GM18511 (cell line): ENCODE measurements around the gene GRM8.

Experiments used
- ATAC-seq: cut with Tn5 transposase; IDR thresholded peaks from one replicate; pipeline ENCODE4 v1.9.1; 2021; ENCODE audit warnings: mild to moderate bottlenecking, moderate library complexity; ENCODE audit not compliant: unreplicated experiment

Gene GRM8

GRCh38 chr7:127040042-127040441 is 212.7 kb downstream of the GRM8 start:
- no peak for ATAC-seq

GRCh38 chr7:127039541-127039940 is 213.2 kb downstream of the GRM8 start:
- no peak for ATAC-seq

GRCh38 chr7:127035203-127035849 is 217.4 kb downstream of the GRM8 start:
- no peak for ATAC-seq

- no peak for ATAC-seq
These were observed 218.4 kb downstream of the GRM8 start for GRCh38 chr7:127034186-127034806.

- no peak for ATAC-seq
These were observed 222.9 kb downstream of the GRM8 start for GRCh38 chr7:127029823-127030222.

GRCh38 chr7:127021857-127022256 is 230.9 kb downstream of the GRM8 start:
- ATAC-seq, result no peak

GRCh38 chr7:127021019-127021738 is 231.6 kb downstream of the GRM8 start:
- ATAC-seq, result no peak

GRCh38 chr7:127018889-127019288 is 233.9 kb downstream of the GRM8 start:
- ATAC-seq, result no peak

- no peak for ATAC-seq
These were observed 235.5 kb downstream of the GRM8 start for GRCh38 chr7:127017196-127017595.

GRCh38 chr7:127000725-127001124 is 252.0 kb downstream of the GRM8 start:
- ATAC-seq, result no peak

- ATAC-seq, result no peak
These were observed 256.1 kb downstream of the GRM8 start for GRCh38 chr7:126996659-126997058.

- no peak for ATAC-seq
These were observed 259.0 kb downstream of the GRM8 start for GRCh38 chr7:126993626-126994213.

- no peak for ATAC-seq
These were observed 264.7 kb downstream of the GRM8 start for GRCh38 chr7:126988022-126988421.

GRCh38 chr7:126979722-126980121 is 273.0 kb downstream of the GRM8 start:
- no peak for ATAC-seq

- no peak for ATAC-seq
These were observed 273.9 kb downstream of the GRM8 start for GRCh38 chr7:126978865-126979264.

GRCh38 chr7:126973066-126973465 is 279.7 kb downstream of the GRM8 start:
- no peak for ATAC-seq

- ATAC-seq, result no peak
These were observed 280.2 kb downstream of the GRM8 start for GRCh38 chr7:126972571-126972970.

GRCh38 chr7:126959649-126960048 is 293.1 kb downstream of the GRM8 start:
- ATAC-seq, result no peak

- no peak for ATAC-seq
These were observed 294.4 kb downstream of the GRM8 start for GRCh38 chr7:126958367-126958766.

- no peak for ATAC-seq
These were observed 295.3 kb downstream of the GRM8 start for GRCh38 chr7:126957443-126957842.

- peak; percentile 44 for ATAC-seq
These were observed 299.3 kb downstream of the GRM8 start for GRCh38 chr7:126953461-126953860.

GRCh38 chr7:126948664-126949063 is 304.1 kb downstream of the GRM8 start:
- peak; percentile 68 for ATAC-seq
